HEK293 (cell line): ENCODE data around the gene ERCC2.

Experiments
- CTCF ChIA-PET: fragments of 350-600 bp; formaldehyde crosslinking; extraction: SDS; loops from one replicate; lab custom pipeline; 2021; ENCODE audit warnings: antibody characterized with exemption; lab: Yijun Ruan, JAX
- POLR2A ChIA-PET: fragments of 300-600 bp; formaldehyde crosslinking; extraction: SDS; loops from one replicate; lab custom pipeline; 2020; ENCODE audit warnings: antibody characterized with exemption, inconsistent platforms; lab: Yijun Ruan, JAX
- H3K27ac ChIP-seq: fragments of 200-500 bp; sonication (Bioruptor generic); 2 replicates; pipeline ENCODE4 v1.5.1; 2014; ENCODE audit warnings: low read depth, low read length, control low read depth, inconsistent platforms; ENCODE audit errors: extremely low read depth
- H3K36me3 ChIP-seq, 2 experiments: fragments of 200-500 bp in 1 of 2; sonication (Bioruptor generic) in 1 of 2; 1 replicate in 1 of 2; 2 replicates in 1 of 2; pipeline ENCODE4 v1.5.1; 2014 to 2017; ENCODE audit warnings: inconsistent platforms in 2 of 2, low read length in 2 of 2; ENCODE audit not compliant: control insufficient read depth in 2 of 2, insufficient read depth in 1 of 2
- H3K4me1 ChIP-seq: fragments of 200-500 bp; sonication (Bioruptor generic); 2 replicates; pipeline ENCODE4 v1.5.1; 2014; ENCODE audit warnings: mild to moderate bottlenecking, low read length, inconsistent platforms; ENCODE audit not compliant: control insufficient read depth, insufficient read depth
- H3K4me3 ChIP-seq: 2 replicates; pipeline ENCODE4 v1.5.1; 2011; ENCODE audit warnings: low read depth, mild to moderate bottlenecking, control low read depth, low read length, moderate library complexity
- H3K9me3 ChIP-seq: fragments of 200-500 bp; sonication (Bioruptor generic); 2 replicates; pipeline ENCODE4 v1.5.1; 2014; ENCODE audit warnings: low read depth, low read length, inconsistent platforms; ENCODE audit not compliant: control insufficient read depth, insufficient read depth
- GLI2 ChIP-seq: fragments of 450-650 bp; formaldehyde crosslinking; IDR thresholded peaks from 2 replicates; pipeline ENCODE4; 2017; ENCODE audit warnings: missing biosample characterization, missing genetic modification characterization, low read depth, borderline replicate concordance
- GLI4 ChIP-seq: fragments of 450-650 bp; formaldehyde crosslinking; IDR thresholded peaks from 2 replicates; pipeline ENCODE4 v1.5.1; 2016; ENCODE audit warnings: missing biosample characterization, missing genetic modification characterization
- KLF8 ChIP-seq: fragments of 450-650 bp; formaldehyde crosslinking; IDR thresholded peaks from 2 replicates; pipeline ENCODE4 v1.5.1; 2016; ENCODE audit warnings: missing biosample characterization, missing genetic modification characterization
- KLF9 ChIP-seq: fragments of 450-650 bp; formaldehyde crosslinking; IDR thresholded peaks from 2 replicates; pipeline ENCODE4 v1.5.1; 2016; ENCODE audit warnings: missing biosample characterization, missing genetic modification characterization, low read depth
- TCF7L2 ChIP-seq: IDR thresholded peaks from 2 replicates; pipeline ENCODE4 v1.6.1; 2011; ENCODE audit warnings: low read depth, mild to moderate bottlenecking, inconsistent platforms, low read length, moderate library complexity, borderline replicate concordance
- WT1 ChIP-seq: fragments of 450-650 bp; formaldehyde crosslinking; IDR thresholded peaks from 2 replicates; pipeline ENCODE4 v1.5.1; 2016; ENCODE audit warnings: missing biosample characterization, missing genetic modification characterization
- ZBTB8A ChIP-seq: fragments of 450-650 bp; formaldehyde crosslinking; IDR thresholded peaks from 2 replicates; pipeline ENCODE4 v1.5.1; 2016; ENCODE audit warnings: missing biosample characterization, missing genetic modification characterization
- ZFHX2 ChIP-seq: fragments of 450-650 bp; formaldehyde crosslinking; conservative IDR thresholded peaks from 2 replicates; pipeline ENCODE4 v1.5.1; 2016; ENCODE audit warnings: missing biosample characterization, missing genetic modification characterization
- ZNF10 ChIP-seq: fragments of 450-650 bp; formaldehyde crosslinking; IDR thresholded peaks from 2 replicates; pipeline ENCODE4 v1.5.1; 2017; ENCODE audit warnings: missing biosample characterization, missing genetic modification characterization
- ZNF112 ChIP-seq: fragments of 450-650 bp; formaldehyde crosslinking; IDR thresholded peaks from 2 replicates; pipeline ENCODE4 v1.5.0; 2017; ENCODE audit warnings: missing biosample characterization, missing genetic modification characterization
- ZNF155 ChIP-seq: fragments of 450-650 bp; formaldehyde crosslinking; IDR thresholded peaks from 2 replicates; pipeline ENCODE4 v1.5.1; 2016; ENCODE audit warnings: missing biosample characterization, missing genetic modification characterization
- ZNF2 ChIP-seq: fragments of 450-650 bp; formaldehyde crosslinking; IDR thresholded peaks from 2 replicates; pipeline ENCODE4 v1.5.1; 2016; ENCODE audit warnings: missing biosample characterization, missing genetic modification characterization
- ZNF202 ChIP-seq: fragments of 450-650 bp; formaldehyde crosslinking; IDR thresholded peaks from 2 replicates; pipeline ENCODE4 v1.5.1; 2016; ENCODE audit warnings: missing biosample characterization, missing genetic modification characterization, borderline replicate concordance
- ZNF266 ChIP-seq: fragments of 450-650 bp; formaldehyde crosslinking; IDR thresholded peaks from 2 replicates; pipeline ENCODE4 v1.5.1; 2016; ENCODE audit warnings: missing biosample characterization, missing genetic modification characterization, low read depth
- ZNF280D ChIP-seq: fragments of 450-650 bp; formaldehyde crosslinking; IDR thresholded peaks from 2 replicates; pipeline ENCODE4 v1.5.1; 2016; ENCODE audit warnings: missing biosample characterization, missing genetic modification characterization
- ZNF529 ChIP-seq: fragments of 450-650 bp; formaldehyde crosslinking; IDR thresholded peaks from 2 replicates; pipeline ENCODE4 v1.5.1; 2017; ENCODE audit warnings: missing genetic modification characterization, missing biosample characterization; ENCODE audit not compliant: insufficient replicate concordance
- ZNF585B ChIP-seq: fragments of 450-650 bp; formaldehyde crosslinking; IDR thresholded peaks from 2 replicates; pipeline ENCODE4 v1.5.1; 2016; ENCODE audit warnings: missing biosample characterization, missing genetic modification characterization
- ZNF621 ChIP-seq: fragments of 450-650 bp; formaldehyde crosslinking; IDR thresholded peaks from 2 replicates; pipeline ENCODE4 v1.5.1; 2017; ENCODE audit warnings: missing biosample characterization, missing genetic modification characterization
- ZNF623 ChIP-seq: fragments of 450-650 bp; formaldehyde crosslinking; IDR thresholded peaks from 2 replicates; pipeline ENCODE4 v1.5.1; 2016; ENCODE audit warnings: missing biosample characterization, missing genetic modification characterization
- ZNF692 ChIP-seq: fragments of 450-650 bp; formaldehyde crosslinking; IDR thresholded peaks from 2 replicates; pipeline ENCODE4 v1.5.1; 2016; ENCODE audit warnings: missing biosample characterization, missing genetic modification characterization
- ZXDB ChIP-seq: fragments of 450-650 bp; formaldehyde crosslinking; IDR thresholded peaks from 2 replicates; pipeline ENCODE4 v1.5.1; 2016; ENCODE audit warnings: missing biosample characterization, missing genetic modification characterization

ERCC2 gene

GRCh38 chr19:45340232-45340898, 30.0 kb downstream of the ERCC2 start, which contains the start of gene KLC3 (continued):
- TF ChIP-seq ZBTB8A, result peak; percentile 23; the same call in 1 of the 2 replicates
- peak; percentile 76 for TF ChIP-seq KLF8 (tag by site-specific recombination)
- no peak for TF ChIP-seq ZNF280D

- POLR2A ChIA-PET, result interaction anchor here (0.5 to 1.1 kb wide), 2 partner anchors 10 to 248 kb away, joined by 3 read pairs; no protein-coding TSS in a partner anchor
- Histone ChIP-seq H3K4me1 (no peaks in the 10 kb centered on the region), H3K36me3 (no peaks in the 10 kb centered on the region; a peak in 1 of 3 replicates), H3K4me3 (no peak overlapping the region), H3K27ac (no peak overlapping the region), H3K9me3 (no peaks in the 10 kb centered on the region)
- CTCF ChIA-PET, result interaction anchor here (0.6 to 3.4 kb wide), 29 partner anchors 13 to 616 kb away, joined by 3 to 15 read pairs (median 5); partner anchors contain the start of genes BLOC1S3, CLASRP, PPP1R37 and TRAPPC6A
- TF ChIP-seq ZXDB (tag by site-specific recombination) (no peak), ZFHX2 (tag by site-specific recombination) (no peak), ZNF266 (tag by site-specific recombination) (no peak), ZNF10 (tag by site-specific recombination) (no peak), ZNF621 (tag by site-specific recombination) (no peak), ZNF112 (no peak), ZNF692 (tag by site-specific recombination) (no peak), ZNF529 (tag by site-specific recombination) (no peak), ZNF202 (no peak), KLF9 (tag by site-specific recombination) (no peak), GLI4 (tag by site-specific recombination) (no peak), ZNF155 (tag by site-specific recombination) (no peak), GLI2 (tag by site-specific recombination) (no peak), WT1 (tag by site-specific recombination) (no peak), ZNF623 (no peak), ZNF2 (tag by site-specific recombination) (no peak), ZNF585B (no peak), TCF7L2 (no peak)
These were observed 30.7 kb downstream of the ERCC2 start for GRCh38 chr19:45339629-45340028.
